CD4-positive, alpha-beta T cell treated with Interleukin-10 for 1 hour (primary cell): ENCODE measurements around the gene TMED8.
"Not testable (repeated sequence)": the region's sequence is repeated elsewhere in the genome, so short reads cannot be mapped to it uniquely, and the experiment has no call there.

ENCODE experiments used
- DNase-seq: peaks from one replicate; pipeline ENCODE4 v3.0.0-alpha.2; 2020

TMED8 gene

DNA sequence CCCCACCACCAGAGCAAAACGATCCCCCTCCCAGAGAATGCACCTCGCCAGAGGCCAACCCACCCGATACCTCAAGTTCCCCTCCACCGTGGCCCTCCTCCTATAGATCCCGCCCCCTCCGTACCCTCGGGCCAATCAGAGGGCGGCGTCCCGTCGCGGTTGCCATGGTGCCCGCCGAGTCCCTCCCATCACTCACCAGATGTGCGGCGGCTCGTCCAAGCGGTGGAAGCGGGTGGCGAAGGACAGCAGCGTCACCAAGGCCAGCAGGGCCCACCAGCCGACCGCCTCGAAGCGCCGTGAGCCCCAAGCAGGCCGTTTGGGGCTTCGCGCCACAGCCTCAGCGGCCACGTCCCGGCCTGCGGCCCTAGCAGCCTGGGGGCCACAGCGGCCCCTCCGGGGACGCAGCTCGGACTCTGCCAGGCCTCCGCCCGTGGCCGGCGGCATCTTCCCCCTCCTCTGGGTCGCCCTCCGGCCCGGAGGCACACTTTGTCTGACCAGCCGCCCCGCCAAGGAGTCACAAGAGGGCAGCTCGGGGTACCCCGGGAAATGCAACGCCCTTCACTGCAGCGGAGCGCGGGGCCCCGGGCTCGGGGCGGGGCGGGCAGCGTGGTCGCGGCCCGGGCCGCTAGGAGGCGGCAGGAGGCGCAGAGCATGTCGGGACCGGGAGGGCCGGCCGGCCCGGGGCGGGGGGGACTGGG lies 56.5 kb downstream of the TMED8 start, which contains the start of gene POMT2:
POMT2 (minus strand) TSS at position 646 of the 698 bp plus-strand sequence; CDS start at position 444, 202 bp downstream.
- peak; percentile 94 for DNase-seq

DNA sequence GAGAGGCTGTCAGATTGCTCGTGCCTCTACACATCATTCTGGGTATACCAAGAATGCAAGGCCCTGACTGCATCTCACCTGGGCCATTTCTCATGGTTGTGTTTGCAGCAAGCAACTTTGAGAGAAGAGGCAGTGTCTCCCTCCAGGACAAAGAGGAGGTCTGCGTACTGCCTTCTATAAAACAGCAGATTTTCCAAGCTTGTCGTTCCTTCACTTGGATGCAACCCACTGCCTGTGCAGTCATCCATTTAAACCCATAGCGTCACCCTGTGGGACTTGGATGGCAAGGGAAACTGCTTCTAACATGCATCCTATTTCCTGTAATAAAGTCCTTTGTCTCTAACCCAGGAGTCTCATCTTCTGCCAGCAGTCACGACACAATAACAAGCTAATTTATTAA lies 57.5 kb downstream of the TMED8 start:
- no peak for DNase-seq

DNA sequence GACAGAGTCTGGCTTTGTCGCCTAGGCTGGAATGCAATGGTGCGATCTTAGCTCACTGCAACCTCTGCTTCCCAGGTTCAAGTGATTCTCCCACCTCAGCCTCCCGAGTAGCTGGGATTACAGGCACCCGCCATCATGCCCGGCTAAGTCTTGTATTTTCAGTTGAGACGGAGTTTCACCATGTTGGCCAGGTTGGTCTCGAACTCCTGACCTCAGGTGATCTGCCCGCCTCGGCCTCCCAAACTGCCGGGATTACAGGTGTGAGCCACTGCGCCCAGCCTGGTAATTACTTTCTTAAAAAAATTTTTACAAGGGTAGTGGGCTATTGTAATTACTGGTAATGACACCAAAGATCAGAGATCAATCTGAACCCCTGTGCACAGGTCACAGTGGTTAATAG lies 58.1 kb downstream of the TMED8 start:
- DNase-seq: not testable (repeated sequence)

DNA sequence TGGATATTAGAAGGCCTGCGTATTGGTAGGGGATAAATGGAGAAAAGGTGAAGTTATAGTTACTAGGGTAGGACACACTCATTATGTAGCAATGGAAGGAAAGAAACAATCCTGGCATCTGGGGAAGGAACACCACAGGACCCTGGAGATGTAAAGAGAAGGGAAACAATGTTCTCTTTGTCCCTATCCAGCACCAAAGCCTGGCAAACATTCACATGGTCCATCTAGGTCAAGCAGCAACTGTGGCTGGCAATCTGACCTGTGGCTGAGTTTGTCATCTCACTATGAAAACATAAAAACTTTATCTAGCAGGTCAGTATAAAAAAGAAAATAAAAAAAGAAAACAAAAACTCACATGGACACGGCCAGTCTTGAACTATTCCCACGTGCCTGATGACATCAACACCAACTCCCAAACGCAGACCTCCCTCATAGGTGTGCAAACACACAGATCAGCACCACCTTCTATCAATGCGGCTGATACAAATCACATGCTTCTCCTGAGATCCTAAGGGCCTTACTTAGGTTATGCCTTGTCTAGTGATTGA lies 58.8 kb downstream of the TMED8 start:
- DNase-seq: no peak

DNA sequence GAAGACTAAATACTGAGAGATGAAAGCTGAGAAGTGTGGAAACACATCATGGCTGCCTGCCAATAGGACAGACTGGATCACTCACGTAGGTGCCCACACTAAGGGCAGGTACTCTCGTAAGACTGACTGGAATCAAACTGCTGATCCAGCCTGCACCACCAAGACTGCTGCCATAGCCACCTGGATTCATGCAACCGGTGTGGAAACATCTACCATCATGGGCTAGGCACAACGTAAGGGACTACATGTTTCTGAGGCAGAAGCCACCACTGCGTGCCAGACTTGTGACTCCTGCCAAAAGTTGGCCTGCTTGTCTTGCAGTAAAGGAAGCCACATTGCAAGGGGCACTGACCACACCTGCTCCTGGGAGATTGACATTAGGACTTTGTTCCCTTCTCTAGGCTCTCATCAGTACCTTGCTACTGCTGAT lies 60.0 kb downstream of the TMED8 start:
- no peak for DNase-seq

DNA sequence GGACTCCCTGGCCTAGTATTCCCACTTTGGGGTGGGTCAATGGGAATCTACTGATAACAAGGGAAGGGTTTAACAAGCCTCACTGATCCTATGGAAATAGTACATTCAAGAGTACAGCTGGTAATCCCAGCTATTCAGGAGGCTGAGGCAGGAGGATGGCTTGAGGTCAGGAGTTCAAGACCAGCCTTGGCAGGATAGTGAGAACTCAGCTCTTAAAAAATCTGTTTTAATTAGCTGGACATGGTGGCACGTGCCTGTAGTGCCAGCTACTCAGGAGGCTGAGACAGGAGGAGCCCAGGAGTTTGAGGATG lies 60.7 kb downstream of the TMED8 start:
- DNase-seq: no peak

DNA sequence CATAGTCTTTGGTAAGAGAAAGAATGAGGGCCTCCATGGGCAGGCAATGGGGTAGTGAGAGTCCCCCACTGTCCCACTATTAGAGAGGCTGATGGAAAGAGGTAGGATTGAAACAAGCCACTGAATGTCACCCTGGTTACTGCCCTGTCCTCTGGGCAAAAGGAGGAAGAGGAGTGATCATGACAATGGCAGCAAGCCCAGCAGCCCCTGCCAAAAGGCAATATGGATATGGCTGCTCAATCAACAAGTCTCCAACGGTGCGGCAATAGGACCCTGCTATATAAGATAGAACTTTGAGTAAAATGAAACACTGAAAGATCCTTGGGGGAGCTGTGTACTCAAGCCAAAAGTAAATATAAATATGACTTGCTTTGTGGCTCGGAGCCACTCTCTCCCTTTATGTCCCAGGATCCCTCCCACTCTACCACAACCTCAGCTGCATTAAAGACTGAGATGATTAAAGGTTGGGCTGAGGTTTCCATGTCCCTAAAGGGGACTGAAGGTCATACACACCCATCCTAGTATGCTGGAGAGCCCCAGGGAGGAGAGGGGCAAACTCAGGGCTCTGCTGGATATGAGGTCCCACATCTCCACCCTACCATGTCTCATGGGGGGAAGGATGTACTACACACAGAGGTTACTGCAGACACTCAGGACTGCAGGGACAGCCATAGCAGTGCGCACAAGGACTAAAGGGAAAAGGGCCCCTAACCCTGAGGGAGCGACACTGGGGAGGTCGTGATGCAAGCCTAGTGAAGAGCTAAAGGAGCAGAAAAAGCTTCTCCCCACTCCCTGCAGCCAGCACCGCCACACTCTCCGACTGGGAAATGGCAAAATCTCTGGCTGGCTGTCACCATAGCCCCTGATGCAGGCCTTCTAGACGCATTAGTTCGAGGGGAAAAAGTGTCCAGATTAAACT lies 62.1 kb downstream of the TMED8 start:
- DNase-seq: no peak

DNA sequence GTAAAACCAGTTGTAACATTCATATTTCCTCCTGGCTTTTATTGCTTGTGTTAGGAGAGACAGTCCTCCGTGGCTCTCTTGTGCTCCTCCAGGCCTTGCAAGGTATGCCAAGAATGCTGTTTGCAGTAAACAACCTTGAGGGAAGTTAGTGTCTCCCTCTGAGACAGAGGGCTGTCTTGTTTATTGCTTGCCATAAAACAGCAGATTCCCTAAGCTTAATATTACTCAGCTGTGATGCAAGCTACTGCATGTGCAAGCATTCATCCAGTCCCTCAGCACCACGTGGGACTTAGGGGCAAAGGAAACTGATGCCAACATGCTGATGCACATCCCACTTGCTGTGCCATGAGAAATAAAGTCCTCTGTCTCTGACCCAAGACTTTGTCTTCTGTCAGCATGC lies 62.9 kb downstream of the TMED8 start:
- no peak for DNase-seq

DNA sequence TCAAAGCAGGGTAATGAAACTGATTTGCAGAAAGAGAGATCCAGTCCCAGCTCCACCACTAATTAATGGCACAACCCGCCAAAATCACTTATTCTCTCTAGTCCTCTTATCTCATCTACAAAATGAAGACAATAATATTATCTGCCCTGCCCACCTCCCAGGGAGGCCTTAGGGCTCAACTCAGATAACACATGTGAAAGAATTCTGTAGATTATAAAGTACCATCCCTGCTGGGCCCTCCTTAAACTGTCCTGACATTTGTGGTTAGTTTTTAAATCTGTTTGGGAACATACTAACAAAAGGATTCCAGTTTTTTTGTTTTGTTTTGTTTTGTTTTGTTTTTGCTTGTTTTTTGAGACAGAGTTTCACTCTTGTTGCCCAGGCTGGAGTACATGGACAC lies 63.5 kb downstream of the TMED8 start:
- DNase-seq: no peak

DNA sequence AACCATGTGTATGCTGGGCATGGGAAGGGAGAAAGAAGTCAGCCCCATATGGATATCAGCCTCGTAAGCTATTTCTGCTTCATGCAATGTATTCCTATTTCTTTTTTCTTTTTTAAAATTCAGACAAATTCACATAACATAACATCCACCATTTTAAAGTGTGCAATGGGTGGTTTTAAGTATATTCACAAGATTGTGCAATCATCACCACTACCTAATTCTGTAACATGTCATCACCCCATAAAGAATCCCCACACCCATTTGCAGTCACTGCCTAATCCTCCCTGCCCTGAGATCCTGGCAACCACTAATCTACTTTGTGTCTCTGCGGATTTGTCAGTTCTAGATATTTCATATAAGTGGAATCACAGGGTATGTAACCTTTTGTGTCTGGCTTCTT lies 65.7 kb downstream of the TMED8 start:
- DNase-seq: no peak

DNA sequence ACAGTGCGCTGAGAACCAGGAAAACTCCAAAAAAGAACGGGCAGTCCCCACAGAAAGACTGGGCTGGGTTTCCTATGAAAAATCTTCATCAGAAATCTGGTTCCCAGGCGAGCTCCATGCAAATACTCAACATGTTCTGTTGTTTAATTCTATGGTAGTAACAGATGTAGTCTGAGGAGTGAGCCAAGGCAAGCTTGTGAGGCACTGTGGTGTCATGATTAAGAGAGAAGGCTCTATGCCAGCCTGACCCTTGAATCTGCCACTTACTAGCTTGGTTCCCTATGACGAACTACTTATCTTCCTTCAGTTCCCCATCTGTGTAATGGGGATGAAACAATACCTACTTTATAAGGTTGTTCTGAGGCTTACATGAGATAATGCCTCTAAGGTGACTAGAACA lies 66.9 kb downstream of the TMED8 start:
- no peak for DNase-seq

DNA sequence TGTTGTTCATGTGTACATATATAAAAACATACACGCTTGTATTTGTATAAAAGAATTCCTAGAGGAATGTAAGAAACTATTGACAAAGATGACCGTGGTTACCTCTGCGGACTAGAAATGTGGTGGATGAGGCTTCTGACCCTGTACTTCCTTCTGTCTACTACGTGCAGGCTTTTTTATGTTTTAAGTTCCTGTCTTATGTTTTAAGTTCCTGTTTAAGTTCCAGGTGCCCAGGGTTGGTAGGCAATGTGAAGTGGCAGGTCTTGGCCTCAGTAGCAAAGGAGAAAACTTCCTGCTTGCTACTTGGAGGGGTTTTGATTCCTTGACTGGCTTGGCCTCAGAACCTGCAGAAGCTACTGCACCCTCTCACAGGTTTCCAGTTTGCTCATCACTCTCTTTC lies 67.8 kb downstream of the TMED8 start:
- DNase-seq: no peak

DNA sequence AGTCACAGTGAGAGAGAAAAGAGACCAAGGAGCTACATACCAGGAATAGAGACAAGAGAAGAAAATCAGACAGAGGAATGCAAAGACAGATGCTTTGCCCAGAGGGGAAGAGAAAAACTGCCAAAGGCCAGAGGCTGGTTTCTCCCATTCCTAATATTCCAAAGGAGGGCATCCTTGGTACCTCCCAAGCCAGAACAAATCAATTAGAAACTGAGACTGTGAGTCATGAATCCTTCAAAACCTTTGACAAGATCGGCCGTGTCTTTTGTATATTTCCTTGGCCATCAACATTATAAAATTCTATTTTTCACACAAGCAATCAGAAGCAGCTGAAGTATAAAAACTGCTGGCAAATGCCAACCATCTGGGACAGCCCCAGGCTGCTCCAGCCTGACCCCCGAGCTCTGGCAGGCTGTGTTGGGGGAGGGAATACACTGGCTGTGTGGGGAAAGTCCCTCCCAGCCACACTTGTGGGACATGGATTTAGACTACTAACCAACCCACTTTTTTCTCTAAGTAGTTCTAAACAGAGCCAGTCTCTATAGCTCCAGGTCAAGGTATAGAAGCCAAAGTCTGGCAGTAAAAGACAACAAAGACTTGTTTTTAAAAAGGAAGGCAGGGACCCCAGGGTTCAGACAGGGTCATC lies 69.9 kb downstream of the TMED8 start:
- DNase-seq: no peak

DNA sequence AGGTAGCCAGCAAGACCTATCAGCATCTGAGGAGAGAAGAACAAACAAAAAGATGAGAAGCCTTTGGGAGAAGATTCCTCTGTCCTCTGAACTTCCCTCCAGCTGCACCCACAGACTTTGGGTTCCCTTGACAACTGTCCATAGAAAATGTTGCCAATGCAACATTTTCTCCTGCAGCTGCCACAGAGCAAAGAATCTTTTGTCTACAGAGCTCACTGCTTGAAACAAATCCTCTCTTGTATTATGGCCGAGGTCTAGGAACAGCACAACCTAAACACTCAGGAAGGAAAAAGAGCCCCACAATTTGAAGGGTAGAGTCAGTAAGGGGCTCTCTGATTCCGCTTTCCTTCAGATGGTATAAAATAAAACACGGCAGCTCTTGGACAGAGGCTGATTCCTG lies 70.5 kb downstream of the TMED8 start:
- DNase-seq: no peak

DNA sequence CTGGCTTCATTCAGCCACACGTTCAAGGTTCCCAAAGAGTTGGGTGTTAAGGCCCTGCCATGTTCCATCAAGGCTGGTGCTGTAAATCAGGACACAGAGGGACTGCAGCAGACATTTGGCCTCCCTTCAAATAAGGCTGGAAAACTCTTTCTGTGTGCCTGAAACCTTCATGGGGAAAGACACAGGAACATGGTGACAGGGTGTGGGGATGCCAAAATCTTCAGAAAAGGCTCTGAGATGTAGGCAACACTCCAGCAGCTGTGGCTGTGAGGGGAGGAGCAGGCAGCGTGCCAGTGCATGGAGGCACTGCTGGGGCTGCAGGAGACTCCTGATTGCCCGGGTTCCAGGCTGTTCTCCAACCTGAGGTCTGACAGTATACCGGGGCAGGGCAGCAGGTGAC lies 71.2 kb downstream of the TMED8 start:
- DNase-seq: no peak

DNA sequence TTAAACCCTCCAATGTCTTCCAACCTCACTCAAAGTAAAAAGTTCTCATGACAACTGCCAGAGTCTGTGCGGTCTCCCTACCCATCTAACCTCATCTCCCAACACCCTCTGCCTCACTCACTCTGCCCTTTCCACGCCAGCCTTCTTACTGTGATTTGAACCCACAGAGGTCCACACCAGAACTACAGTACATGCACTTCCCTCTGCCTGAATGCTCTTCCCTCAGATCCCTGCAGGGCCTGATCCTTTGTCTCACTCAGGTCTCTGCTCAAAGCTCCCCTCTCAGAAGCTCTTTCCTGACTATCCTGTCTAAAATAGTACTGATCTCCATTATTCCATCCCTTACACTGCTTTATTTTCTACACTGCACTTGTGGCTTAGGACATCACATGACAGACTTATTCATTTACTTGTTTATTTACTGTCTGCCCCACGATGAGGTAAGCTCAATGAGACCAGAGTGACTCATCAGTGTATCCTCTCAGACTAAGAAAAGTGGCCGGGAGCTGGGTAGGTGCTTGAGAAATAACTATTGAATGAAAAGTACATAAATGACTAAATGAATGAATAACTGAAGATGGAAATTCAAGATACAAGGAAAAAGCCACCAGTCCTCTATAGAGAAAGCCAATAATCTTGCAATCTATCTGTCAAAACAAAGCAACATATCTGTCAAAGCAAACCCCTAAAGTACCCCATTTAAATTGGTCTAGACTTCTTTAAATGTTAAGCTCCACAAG lies 73.3 kb downstream of the TMED8 start:
- no peak for DNase-seq

DNA sequence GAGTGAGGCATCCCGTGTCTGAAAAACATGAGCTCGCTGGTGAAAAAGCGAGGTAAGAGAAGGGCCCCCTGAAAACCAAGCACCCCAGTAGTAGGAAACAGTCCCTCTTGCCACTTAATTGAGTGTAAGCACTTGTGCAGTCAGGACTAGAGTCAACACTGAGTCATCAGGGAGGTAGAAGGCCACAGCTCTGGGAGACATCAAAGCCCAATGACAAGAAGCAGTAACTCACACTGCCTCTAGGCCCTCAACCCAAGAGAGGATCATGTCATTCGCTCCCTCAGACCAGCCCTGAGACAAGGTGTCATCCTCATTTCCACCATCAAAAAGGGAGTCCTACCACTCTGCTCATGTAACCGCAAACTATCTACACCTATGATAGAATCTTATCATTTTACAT lies 74.0 kb downstream of the TMED8 start:
- DNase-seq: no peak

DNA sequence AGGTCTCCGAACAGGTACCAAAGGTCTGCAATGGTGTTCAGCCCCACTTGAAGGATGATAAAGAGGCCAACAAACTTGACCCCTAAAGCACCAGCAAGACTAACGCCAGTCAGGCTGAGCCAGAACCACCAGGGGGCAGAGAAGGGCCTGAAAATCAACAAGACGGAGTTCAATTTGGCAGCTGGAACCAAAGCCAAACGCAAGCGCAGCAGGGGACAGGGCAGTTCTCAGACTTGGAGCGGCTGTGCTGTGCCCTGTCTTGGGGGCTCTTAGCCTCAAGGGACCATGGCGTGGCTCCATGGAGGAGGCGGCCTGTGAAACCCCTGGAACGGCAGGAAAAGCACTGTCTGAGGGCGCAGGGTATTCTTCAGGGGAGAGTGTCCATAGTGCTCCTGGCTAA lies 75.8 kb downstream of the TMED8 start:
- DNase-seq: peak; percentile 46

DNA sequence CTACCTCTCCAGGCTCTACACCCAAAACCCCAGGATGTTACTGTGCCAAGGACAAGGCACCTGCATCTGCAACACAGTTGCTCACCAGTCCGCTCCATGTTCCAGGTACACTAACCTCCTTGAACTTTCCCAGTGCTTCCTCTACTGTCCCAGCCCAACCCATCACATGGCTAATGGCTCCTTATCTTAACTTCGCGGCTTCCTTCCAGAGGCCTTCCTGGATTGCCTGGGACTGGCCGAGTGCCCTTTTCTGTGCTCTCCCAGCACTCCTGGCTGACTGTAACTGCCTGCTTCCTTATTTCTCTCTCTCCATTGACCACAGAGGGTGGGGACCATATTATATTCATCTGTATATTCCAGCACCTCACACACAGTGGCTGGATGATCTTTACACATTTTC lies 77.1 kb downstream of the TMED8 start:
- DNase-seq: no peak

DNA sequence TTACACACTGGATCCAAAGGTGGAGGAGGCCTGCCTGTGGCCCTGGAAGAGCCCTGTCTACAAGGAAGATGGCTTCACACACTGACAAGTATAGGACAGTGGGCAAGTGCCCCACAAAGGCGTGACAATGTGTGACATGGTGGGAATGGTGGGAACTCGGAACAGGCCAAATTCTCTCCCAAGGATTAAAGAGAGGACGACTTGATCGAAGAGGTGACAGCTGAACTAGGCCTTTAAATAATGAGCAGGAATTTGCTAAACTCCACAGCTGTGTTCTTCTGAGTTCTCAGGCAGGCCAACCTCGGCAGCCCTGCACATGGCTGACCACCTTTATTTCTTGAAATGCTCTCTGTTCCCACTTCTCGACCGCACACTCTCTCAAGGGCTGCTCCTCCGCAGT lies 80.0 kb downstream of the TMED8 start:
- DNase-seq: no peak

DNA sequence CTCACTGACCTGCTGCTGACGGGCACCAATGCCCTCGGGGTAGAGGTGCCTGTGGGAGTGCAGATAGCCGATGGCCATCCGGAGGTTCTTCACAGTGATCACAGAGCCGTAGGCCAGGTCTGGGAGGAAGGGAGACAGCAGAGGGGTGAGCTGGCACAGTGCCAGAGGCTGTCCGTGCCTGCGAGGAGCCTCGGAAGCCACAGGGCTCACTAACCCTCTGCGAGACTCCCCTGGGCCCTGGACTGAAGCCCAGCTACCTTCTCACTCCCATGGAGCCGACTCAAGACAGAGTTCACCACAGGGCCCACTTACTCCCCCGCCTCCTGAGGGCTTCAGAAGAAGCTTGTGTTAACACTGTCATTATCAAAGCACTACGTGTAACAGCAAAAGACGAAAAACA lies 80.7 kb downstream of the TMED8 start:
- DNase-seq: no peak

DNA sequence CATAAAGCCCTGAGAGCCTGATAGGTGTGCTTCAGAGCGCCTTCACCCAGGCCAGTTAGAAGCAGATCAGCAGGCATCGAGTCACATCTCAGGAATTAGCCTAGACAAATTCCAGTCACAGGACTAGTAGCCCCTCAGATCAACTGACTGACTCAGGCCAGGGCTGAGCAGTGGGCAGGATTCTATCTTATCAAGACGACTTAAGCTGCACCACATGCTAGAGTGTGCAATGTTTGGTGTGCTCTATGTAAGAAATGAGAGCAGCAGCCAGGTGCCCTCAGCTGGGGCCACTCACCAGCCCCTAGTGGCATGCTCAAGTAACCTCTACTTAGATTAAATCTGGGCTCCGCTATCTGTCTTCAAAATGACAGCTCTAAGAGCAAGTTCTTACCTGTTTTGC lies 86.2 kb downstream of the TMED8 start:
- no peak for DNase-seq

DNA sequence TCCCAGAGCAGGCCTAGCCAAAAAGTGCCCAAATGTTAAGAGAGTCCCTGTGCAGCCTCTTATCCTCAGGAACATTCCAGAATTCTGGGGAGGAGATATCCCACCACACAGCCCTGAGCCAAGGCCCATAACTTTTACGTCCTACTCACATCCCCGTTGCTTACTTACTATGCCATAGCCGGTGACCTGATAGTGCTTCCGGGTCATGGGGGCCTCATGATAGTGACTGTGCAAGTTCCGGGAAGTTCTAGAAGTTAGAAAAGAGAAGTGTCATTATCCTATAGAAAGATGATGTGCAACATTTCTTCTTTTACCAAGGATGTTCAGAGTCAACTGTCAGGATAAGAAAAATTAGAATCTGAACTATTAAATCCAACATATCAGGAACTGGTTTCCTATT lies 90.3 kb downstream of the TMED8 start:
- no peak for DNase-seq
